C4-2B (cell line): ENCODE results near the gene LARP4.

Experiments used
- CTCF ChIP-seq: fragments of 450-650 bp; conservative IDR thresholded peaks from 2 replicates; pipeline ENCODE4 v1.5.1; 2017; ENCODE audit warnings: mild to moderate bottlenecking
- ZFX ChIP-seq: fragments of 450-650 bp; IDR thresholded peaks from 2 replicates; pipeline ENCODE4 v1.6.1; 2017

- TF ChIP-seq CTCF: no peak
- no peak for TF ChIP-seq ZFX
Measured at GRCh38 chr12:50519353-50519752, 118.7 kb downstream of the LARP4 start.
